GM12878 (cell line): ENCODE measurements around the gene VKORC1. TPM values are rescaled to one million over a fixed set of nuclear protein-coding genes. Genes with fewer than 3 reads are reported as not detected.

Experiments
- ATAC-seq: fragments of 200-7000 bp; cut with Tn5 transposase; 3 replicates; pipeline ENCODE4 v1.9.1; 2020; ENCODE audit warnings: mild to moderate bottlenecking, moderate library complexity
- BruUV-seq: library from RNA; stranded (reverse); fragments of 400-500 nt; replicated peaks from 2 replicates; lab custom pipeline; 2021; lab: Mats Ljungman, UMichigan
- CTCF ChIA-PET: fragments of 300-600 bp; sonication (Branson Sonifier 250); formaldehyde crosslinking; extraction: SDS; loops from one replicate; lab custom pipeline; 2021; ENCODE audit warnings: inconsistent platforms; lab: Yijun Ruan, JAX
- POLR2A ChIA-PET: fragments of 350-600 bp; formaldehyde crosslinking; extraction: SDS; loops from one replicate; lab custom pipeline; 2021; ENCODE audit warnings: inconsistent platforms; lab: Charles Lee
- RAD21 ChIA-PET: fragments of 300-600 bp; sonication (Branson Sonifier 250); formaldehyde crosslinking; loops from one replicate; lab custom pipeline; 2023; ENCODE audit warnings: antibody characterized with exemption; ENCODE audit not compliant: unreplicated experiment; lab: Charles Lee
- SMC1A ChIA-PET: fragments of 300-600 bp; sonication (Branson Sonifier 250); formaldehyde crosslinking; loops from one replicate; lab custom pipeline; 2023; ENCODE audit not compliant: unreplicated experiment, uncharacterized antibody; lab: Charles Lee
- DNase-seq: peaks from one replicate; pipeline ENCODE4 v3.0.0-alpha.2; 2011; ENCODE audit warnings: low read depth, low spot score
- FAIRE-seq: peaks from 3 replicates; lab custom pipeline; 2011; peaks lifted over from hg19 to GRCh38; lab: Jason Lieb, UNC
- H2AFZ ChIP-seq: 2 replicates; pipeline ENCODE4 v1.6.0; 2011; ENCODE audit warnings: low read depth, low read length, control low read depth; ENCODE audit not compliant: control insufficient read depth
- H3K27ac ChIP-seq: 2 replicates; pipeline ENCODE4 v1.5.1; 2011; ENCODE audit warnings: control low read depth; ENCODE audit not compliant: control insufficient read depth, insufficient read depth
- H3K27me3 ChIP-seq, 2 experiments: replicated peaks in 1 of 2; 2 replicates each; pipeline versions ENCODE4 v1.6.0 to v1.6.1; 2011; ENCODE audit warnings: low read length in 1 of 2; ENCODE audit not compliant: control insufficient read depth in 2 of 2, insufficient read depth in 2 of 2
- H3K36me3 ChIP-seq, 2 experiments: 2 replicates each; pipeline ENCODE4 v1.5.1; 2011; ENCODE audit warnings: low read length in 1 of 2; ENCODE audit not compliant: control insufficient read depth in 2 of 2, insufficient read depth in 2 of 2
- H3K4me1 ChIP-seq: 2 replicates; pipeline ENCODE4 v1.6.1; 2011; ENCODE audit warnings: mild to moderate bottlenecking, low read length, moderate library complexity, mixed read lengths; ENCODE audit not compliant: control insufficient read depth, insufficient read depth
- H3K4me2 ChIP-seq: 2 replicates; pipeline ENCODE4 v1.6.0; 2011; ENCODE audit warnings: control low read depth; ENCODE audit not compliant: control insufficient read depth, insufficient read depth
- H3K4me3 ChIP-seq: fragments of 200-600 bp; sonication (generic); 2 replicates; pipeline ENCODE4 v1.5.1; 2016
- H3K79me2 ChIP-seq: 2 replicates; pipeline ENCODE4 v1.6.0; 2011; ENCODE audit warnings: low read length; ENCODE audit not compliant: control insufficient read depth, insufficient read depth
- H3K9ac ChIP-seq: 2 replicates; pipeline ENCODE4 v1.8.0; 2011; ENCODE audit warnings: low read length, control low read depth, mixed read lengths; ENCODE audit not compliant: control insufficient read depth, insufficient read depth
- H3K9me3 ChIP-seq: replicated peaks from 3 replicates; pipeline ENCODE4 v1.5.1; 2011; ENCODE audit warnings: mild to moderate bottlenecking, low read length; ENCODE audit not compliant: control insufficient read depth, insufficient read depth
- H4K20me1 ChIP-seq: 2 replicates; pipeline ENCODE4 v1.6.0; 2011; ENCODE audit not compliant: control insufficient read depth, insufficient read depth
- CREM ChIP-seq: IDR thresholded peaks from 2 replicates; pipeline ENCODE4 v1.6.1; 2014; ENCODE audit warnings: antibody characterized with exemption, low read depth
- E2F4 ChIP-seq: IDR thresholded peaks from 2 replicates; pipeline ENCODE4 v1.6.1; 2012; ENCODE audit warnings: low read depth, low read length, improper control_type of control experiment
- EP300 ChIP-seq, 2 experiments: fragments of 150-350 bp in 1 of 2; IDR thresholded peaks; 2 replicates each; pipeline ENCODE4 v1.6.1; 2011 to 2012; ENCODE audit warnings: low read depth in 2 of 2, low read length in 2 of 2, borderline replicate concordance in 1 of 2, improper control_type of control experiment in 1 of 2, inconsistent platforms in 1 of 2; ENCODE audit not compliant: control insufficient read depth in 1 of 2
- RFX5 ChIP-seq: IDR thresholded peaks from 2 replicates; pipeline ENCODE4 v1.6.1; 2011; ENCODE audit warnings: low read depth, low read length, improper control_type of control experiment
- USF2 ChIP-seq: IDR thresholded peaks from 2 replicates; pipeline ENCODE4 v1.6.1; 2011; ENCODE audit warnings: low read depth, low read length, improper control_type of control experiment, borderline replicate concordance
- WGBS: methylation state at CpG from one replicate; pipeline ENCODE4 v1.1.6; 2016; ENCODE audit warnings: low lambda C conversion rate; ENCODE audit not compliant: insufficient replicate concordance, insufficient coverage; ENCODE audit errors: missing lambda C conversion rate; 5-methylcytosine and 5-hydroxymethylcytosine counted together
- in situ Hi-C: fragments of 300-500 bp; cut with MboI; formaldehyde crosslinking; loops from 9 replicates; pipeline ENCODE4 v1.14.3; 2018; ENCODE audit warnings: mixed read lengths
- intact Hi-C: fragments of 100-400 bp; cut with micrococcal nuclease; formaldehyde crosslinking; loops from one replicate; pipeline ENCODE4 v1.14.2; 2022; ENCODE audit not compliant: unreplicated experiment
- polyA plus RNA-seq, 11 experiments: library from polyadenylated mRNA; depleted of rRNA in 4 of 11; unstranded in 6 of 11; stranded (reverse) in 5 of 11; fragments of >200 nt; fragmentation: Nextera tagmentation in 4 of 11; fragmentation: Illumina TruSeq in 1 of 11; extraction: Ambion mirVana in 4 of 11; extraction: Trizol in 1 of 11; gene quantifications; 1 replicate in 1 of 11; 2 replicates in 10 of 11; pipeline versions ENCODE4 v1.2.1 to v1.2.3, GENCODE V29; 2011 to 2016; ENCODE audit warnings: inconsistent platforms in 2 of 11, missing spikeins in 2 of 11, low read depth in 1 of 11
- total RNA-seq, 4 experiments: library from RNA; depleted of rRNA in 3 of 4; stranded (reverse); fragments of >200 nt in 3 of 4; fragmentation: Illumina TruSeq in 1 of 4; extraction: Trizol in 1 of 4; gene quantifications; 2 replicates each; pipeline versions ENCODE4 v1.2.1 to v1.2.3, GENCODE V29; 2013 to 2021

VKORC1 gene
- total and polyA plus RNA-seq, 10 of the 15 experiments (the other 5 are each of a cell fraction or from before 2014, with no cell fraction given) = 19.8 to 140 (median 57.7) TPM

GRCh38 chr16:31130336-31130891 lies 35.8 kb upstream of the VKORC1 start:
- H3K4me1 ChIP-seq = no peaks in the 10 kb centered on the region
- H3K79me2 ChIP-seq = no peaks in the 10 kb centered on the region
- 98% methylated on average over 10 of the region's 10 CpGs for WGBS
- ChIA-PET RAD21 (interaction anchor here (0.5 kb wide), 2 partner anchors 21 to 36 kb away, joined by 3 read pairs; partner anchors contain the start of gene VKORC1), POLR2A (no interaction called here), CTCF (no interaction called here), SMC1A (no interaction called here)
- no peak overlapping the region for H3K4me3 ChIP-seq
- TSS peak; percentile 65 for BruUV-seq
- no peaks in the 10 kb centered on the region; a peak in 2 of 4 replicates for H3K36me3 ChIP-seq
- H3K4me2 ChIP-seq = no peak overlapping the region
- in situ Hi-C loops = no loop called here
- no peaks in the 10 kb centered on the region for H4K20me1 ChIP-seq
- H3K27ac ChIP-seq = no peak overlapping the region
- no peak overlapping the region for H2AFZ ChIP-seq
- ATAC-seq (no peak), FAIRE-seq (no peak), DNase-seq (no peak)
- no peak for TF ChIP-seq USF2
- no peak for TF ChIP-seq CREM
- TF ChIP-seq RFX5 = no peak
- TF ChIP-seq E2F4 = no peak
- no peak for TF ChIP-seq EP300 (IDR thresholded peaks at IDR 0.05; ENCODE audit: borderline replicate concordance in 1 of 2, control insufficient read depth in 1 of 2, low read depth in 2 of 2, low read length in 2 of 2)
- H3K27me3 ChIP-seq = no peaks in the 10 kb centered on the region
- no peak overlapping the region for H3K9ac ChIP-seq
- intact Hi-C loops = no loop called here
- no peaks in the 10 kb centered on the region for H3K9me3 ChIP-seq
